HepG2 (cell line): ENCODE data around the gene ZBTB20. TPM values are rescaled to one million over a fixed set of nuclear protein-coding genes. Genes with fewer than 3 reads are reported as not detected.

ENCODE experiments used
- ATAC-seq: fragments of 200-7000 bp; cut with Tn5 transposase; 3 replicates; pipeline ENCODE4 v1.9.1; 2020; ENCODE audit warnings: mild to moderate bottlenecking, moderate library complexity
- BruUV-seq: library from RNA; stranded (reverse); fragments of 400-500 nt; replicated peaks from 2 replicates; lab custom pipeline; 2021; lab: Mats Ljungman, UMichigan
- CTCF ChIA-PET: fragments of 300-600 bp; formaldehyde crosslinking; extraction: SDS; loops from one replicate; lab custom pipeline; 2021; ENCODE audit warnings: low total read pairs, inconsistent platforms, low intra/inter-chr PET ratio; lab: Yijun Ruan, JAX
- POLR2A ChIA-PET: fragments of 350-600 bp; sonication (Branson Sonifier 250); formaldehyde crosslinking; loops from one replicate; lab custom pipeline; 2020; ENCODE audit warnings: antibody characterized with exemption, inconsistent platforms; lab: Yijun Ruan, JAX
- DNase-seq: peaks from one replicate; pipeline ENCODE4 v3.0.0-alpha.2; 2015; ENCODE audit warnings: low spot score
- FAIRE-seq: peaks from 3 replicates; lab custom pipeline; 2011; peaks lifted over from hg19 to GRCh38; lab: Jason Lieb, UNC
- H2AFZ ChIP-seq: one replicate; pipeline ENCODE4 v1.6.1; 2011; ENCODE audit warnings: low read length, inconsistent platforms
- H3K27ac ChIP-seq: fragments of 300-600 bp; 3 replicates; pipeline ENCODE4 v1.8.0; 2011; ENCODE audit warnings: mixed run types, mild to moderate bottlenecking, mixed read lengths, low read length, inconsistent platforms; ENCODE audit not compliant: insufficient read depth; ENCODE audit errors: extremely low read length
- H3K27me3 ChIP-seq, 2 experiments: fragments of 200-600 bp in 1 of 2; 2 replicates in 1 of 2; 3 replicates in 1 of 2; pipeline versions ENCODE4 v1.6.0 to v1.8.0; 2011; ENCODE audit warnings: low read length in 2 of 2, mild to moderate bottlenecking in 2 of 2, moderate library complexity in 2 of 2, inconsistent platforms in 1 of 2; ENCODE audit not compliant: insufficient read depth in 2 of 2, control insufficient read depth in 1 of 2
- H3K36me3 ChIP-seq, 2 experiments: fragments of 200-600 bp in 1 of 2; replicated peaks in 1 of 2; 2 replicates in 1 of 2; 3 replicates in 1 of 2; pipeline versions ENCODE4 v1.5.1 to v1.8.0; 2011; ENCODE audit warnings: low read length in 2 of 2, inconsistent platforms in 1 of 2; ENCODE audit not compliant: insufficient read depth in 2 of 2, control insufficient read depth in 1 of 2
- H3K4me1 ChIP-seq: 2 replicates; pipeline ENCODE4 v1.5.1; 2012; ENCODE audit warnings: low read length, inconsistent platforms; ENCODE audit not compliant: insufficient read depth
- H3K4me2 ChIP-seq: 2 replicates; pipeline ENCODE4 v1.6.0; 2011; ENCODE audit warnings: low read depth, low read length, inconsistent platforms
- H3K4me3 ChIP-seq, 3 experiments: fragments of 200-600 bp in 1 of 3; sonication (generic), shearing (Covaris generic) in 1 of 3; replicated peaks in 1 of 3; 2 replicates each; pipeline ENCODE4 v1.5.1; 2011 to 2016; ENCODE audit warnings: low read length in 3 of 3, inconsistent platforms in 2 of 3, low read depth in 2 of 3, mild to moderate bottlenecking in 2 of 3, control low read depth in 1 of 3, mixed read lengths in 1 of 3; ENCODE audit not compliant: insufficient read depth in 1 of 3
- H3K79me2 ChIP-seq: one replicate; pipeline ENCODE4 v1.6.1; 2011; ENCODE audit warnings: low read length, inconsistent platforms; ENCODE audit not compliant: insufficient read depth
- H3K9ac ChIP-seq: 2 replicates; pipeline ENCODE4 v1.6.0; 2011; ENCODE audit warnings: mild to moderate bottlenecking, low read depth, low read length, inconsistent platforms; ENCODE audit not compliant: insufficient read depth
- H3K9me3 ChIP-seq: 2 replicates; pipeline ENCODE4 v1.5.1; 2012; ENCODE audit warnings: mild to moderate bottlenecking, low read length
- H4K20me1 ChIP-seq: 2 replicates; pipeline ENCODE4 v1.6.0; 2011; ENCODE audit warnings: inconsistent platforms, mild to moderate bottlenecking, low read length, moderate library complexity; ENCODE audit not compliant: insufficient read depth
- ARHGAP35 ChIP-seq: sonication (generic); formaldehyde crosslinking; IDR thresholded peaks from 2 replicates; pipeline ENCODE4 v1.9.0; 2022; ENCODE audit warnings: mild to moderate bottlenecking, inconsistent platforms, moderate library complexity, missing genetic modification reagents, borderline replicate concordance
- DR1 ChIP-seq: sonication (generic); formaldehyde crosslinking; IDR thresholded peaks from 2 replicates; pipeline ENCODE4 v1.8.0; 2021; ENCODE audit warnings: mild to moderate bottlenecking, missing genetic modification reagents, inconsistent platforms
- ELF4 ChIP-seq: sonication (generic); formaldehyde crosslinking; IDR thresholded peaks from 2 replicates; pipeline ENCODE4 v1.5.0; 2020; ENCODE audit warnings: missing genetic modification reagents, mild to moderate bottlenecking, moderate library complexity, borderline replicate concordance
- EP300 ChIP-seq, 3 experiments: sonication (generic) in 1 of 3; formaldehyde crosslinking in 1 of 3; IDR thresholded peaks; 2 replicates each; pipeline versions ENCODE4 v1.5.1 to v1.6.1; 2011 to 2020; ENCODE audit warnings: low read depth in 2 of 3, low read length in 2 of 3, borderline replicate concordance in 1 of 3, improper control_type of control experiment in 1 of 3, mild to moderate bottlenecking in 1 of 3, missing genetic modification reagents in 1 of 3, moderate library complexity in 1 of 3
- HOXA5 ChIP-seq: sonication (generic); formaldehyde crosslinking; IDR thresholded peaks from 2 replicates; pipeline ENCODE4 v1.4.0; 2020; ENCODE audit warnings: missing genetic modification reagents
- SIN3A ChIP-seq: IDR thresholded peaks from 2 replicates; pipeline ENCODE4 v1.6.1; 2011; ENCODE audit warnings: low read depth, mild to moderate bottlenecking, control low read depth, low read length, borderline replicate concordance
- TFDP1 ChIP-seq: IDR thresholded peaks from 2 replicates; pipeline ENCODE4 v1.6.1; 2016; ENCODE audit warnings: missing compliant biosample characterization, missing genetic modification reagents, borderline replicate concordance
- ZNF180 ChIP-seq: sonication (generic); formaldehyde crosslinking; IDR thresholded peaks from 2 replicates; pipeline ENCODE4 v1.4.0; 2020; ENCODE audit warnings: low read depth, missing genetic modification reagents, borderline replicate concordance
- ZNF276 ChIP-seq: sonication (generic); formaldehyde crosslinking; IDR thresholded peaks from 2 replicates; pipeline ENCODE4 v1.4.0; 2020; ENCODE audit warnings: mild to moderate bottlenecking, low read depth, missing genetic modification reagents
- ZNF589 ChIP-seq: sonication (generic); formaldehyde crosslinking; conservative IDR thresholded peaks from 2 replicates; pipeline ENCODE4 v1.8.0; 2022; ENCODE audit warnings: mild to moderate bottlenecking, moderate library complexity, missing genetic modification reagents
- WGBS: methylation state at CpG from one replicate; pipeline ENCODE4 v1.1.6; 2017; ENCODE audit warnings: low lambda C conversion rate; 5-methylcytosine and 5-hydroxymethylcytosine counted together
- in situ Hi-C: cut with HindIII; loops from 2 replicates; pipeline ENCODE4 v1.10.0; 2017; ENCODE audit warnings: low pct_unique_long_range_greater_than_20kb; ENCODE audit not compliant: extremely low pct_ligation_motif_present
- intact Hi-C: fragments of 100-400 bp; cut with micrococcal nuclease; formaldehyde crosslinking; loops from one replicate; pipeline ENCODE4 v1.10.0; 2022; ENCODE audit not compliant: unreplicated experiment
- polyA plus RNA-seq, 8 experiments: library from polyadenylated mRNA; depleted of rRNA in 3 of 8; stranded (reverse) in 7 of 8; unstranded in 1 of 8; fragments of >200 nt; fragmentation: Illumina TruSeq in 4 of 8; extraction: Trizol in 4 of 8; gene quantifications; 2 replicates each; pipeline versions ENCODE4 v1.2.1 to v1.2.3, GENCODE V29; 2011 to 2016; ENCODE audit warnings: low read depth in 4 of 8, missing spikeins in 1 of 8, mixed read lengths in 1 of 8; ENCODE audit not compliant: insufficient read depth in 1 of 8
- total RNA-seq, 5 experiments: library from RNA; depleted of rRNA; stranded (reverse); fragments of >200 nt; fragmentation: Illumina TruSeq; extraction: Trizol; gene quantifications; 2 replicates each; pipeline ENCODE4 v1.2.3, GENCODE V29; 2016; ENCODE audit warnings: low read depth in 1 of 5
- TF ChIP-seq, protein P1 (sequence below): sonication (generic); formaldehyde crosslinking; IDR thresholded peaks from 2 replicates; pipeline ENCODE4 v1.5.0; 2020; ENCODE audit warnings: mild to moderate bottlenecking, missing genetic modification reagents
- TF ChIP-seq, protein P2 (sequence below): sonication (generic); formaldehyde crosslinking; IDR thresholded peaks from 2 replicates; pipeline ENCODE4 v1.4.0; 2020; ENCODE audit warnings: missing genetic modification reagents, mild to moderate bottlenecking, borderline replicate concordance

ZBTB20 gene
- total and polyA plus RNA-seq, 2 of the 13 experiments (the other 11 are each of a cell fraction or from before 2014, with no cell fraction given), result 1.9 to 8.8 TPM

DNA sequence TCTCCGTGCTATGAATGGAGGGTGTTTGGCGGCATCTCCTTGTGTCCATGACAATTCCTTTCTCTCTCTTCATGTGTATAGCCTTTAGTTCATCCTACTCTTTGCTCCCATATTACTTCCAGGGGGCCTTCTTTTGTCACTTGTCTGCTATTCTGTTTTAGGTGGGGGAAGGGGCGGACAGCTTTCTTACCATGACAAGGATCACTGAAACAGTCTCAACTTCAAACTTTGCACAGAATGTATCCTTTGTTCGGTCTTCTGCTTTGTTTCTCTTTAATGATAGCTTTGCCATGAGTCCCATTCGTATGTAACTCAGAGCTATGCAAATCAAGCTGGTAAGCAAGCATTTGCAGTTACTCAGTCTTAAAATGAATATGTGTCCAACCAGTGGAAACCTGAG, 559.1 kb downstream of the ZBTB20 start:
- POLR2A ChIA-PET, result no interaction called here
- H3K27ac ChIP-seq, result no peak overlapping the region
- 98% methylated on average over 5 of the region's 5 CpGs for WGBS
- CTCF ChIA-PET, result no interaction called here
- H3K36me3 ChIP-seq, result no peaks in the 10 kb centered on the region
- no TSS peak for BruUV-seq
- H3K27me3 ChIP-seq, result no peaks in the 10 kb centered on the region; a peak in 1 of 5 replicates
- H3K4me3 ChIP-seq, result no peak overlapping the region
- no peaks in the 10 kb centered on the region for H3K9me3 ChIP-seq
- in situ Hi-C loops, result no loop called here
- H4K20me1 ChIP-seq, result no peaks in the 10 kb centered on the region
- no peaks in the 10 kb centered on the region for H3K79me2 ChIP-seq
- peaks cover 7% of the 10 kb centered on the region for H3K4me1 ChIP-seq
- H2AFZ ChIP-seq, result no peak overlapping the region
- no peak overlapping the region for H3K4me2 ChIP-seq
- no peak for ATAC-seq
- FAIRE-seq, result no peak
- DNase-seq, result no peak
- no peak overlapping the region for H3K9ac ChIP-seq
- intact Hi-C loops, result no loop called here
- TF ChIP-seq HOXA5 (CRISPR knock-in tag) (no peak), ELF4 (CRISPR knock-in tag) (no peak), TFDP1 (no peak), SIN3A (no peak), ZNF589 (CRISPR knock-in tag) (no peak), ZNF180 (CRISPR knock-in tag) (no peak), EP300 (IDR thresholded peaks at IDR 0.05; ENCODE audit: low read depth in 2 of 2, low read length in 2 of 2) (no peak), EP300 (CRISPR knock-in tag; IDR thresholded peaks at IDR 0.05; ENCODE audit: borderline replicate concordance) (no peak), ZNF276 (CRISPR knock-in tag) (no peak), DR1 (no peak), ARHGAP35 (CRISPR knock-in tag) (no peak)
- TF ChIP-seq, protein P1, sequence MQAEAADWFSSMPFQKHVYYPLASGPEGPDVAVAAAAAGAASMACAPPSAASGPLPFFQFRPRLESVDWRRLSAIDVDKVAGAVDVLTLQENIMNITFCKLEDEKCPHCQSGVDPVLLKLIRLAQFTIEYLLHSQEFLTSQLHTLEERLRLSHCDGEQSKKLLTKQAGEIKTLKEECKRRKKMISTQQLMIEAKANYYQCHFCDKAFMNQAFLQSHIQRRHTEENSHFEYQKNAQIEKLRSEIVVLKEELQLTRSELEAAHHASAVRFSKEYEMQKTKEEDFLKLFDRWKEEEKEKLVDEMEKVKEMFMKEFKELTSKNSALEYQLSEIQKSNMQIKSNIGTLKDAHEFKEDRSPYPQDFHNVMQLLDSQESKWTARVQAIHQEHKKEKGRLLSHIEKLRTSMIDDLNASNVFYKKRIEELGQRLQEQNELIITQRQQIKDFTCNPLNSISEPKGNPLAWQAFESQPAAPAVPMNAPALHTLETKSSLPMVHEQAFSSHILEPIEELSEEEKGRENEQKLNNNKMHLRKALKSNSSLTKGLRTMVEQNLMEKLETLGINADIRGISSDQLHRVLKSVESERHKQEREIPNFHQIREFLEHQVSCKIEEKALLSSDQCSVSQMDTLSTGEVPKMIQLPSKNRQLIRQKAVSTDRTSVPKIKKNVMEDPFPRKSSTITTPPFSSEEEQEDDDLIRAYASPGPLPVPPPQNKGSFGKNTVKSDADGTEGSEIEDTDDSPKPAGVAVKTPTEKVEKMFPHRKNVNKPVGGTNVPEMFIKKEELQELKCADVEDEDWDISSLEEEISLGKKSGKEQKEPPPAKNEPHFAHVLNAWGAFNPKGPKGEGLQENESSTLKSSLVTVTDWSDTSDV, result no peak
- TF ChIP-seq, protein P2, sequence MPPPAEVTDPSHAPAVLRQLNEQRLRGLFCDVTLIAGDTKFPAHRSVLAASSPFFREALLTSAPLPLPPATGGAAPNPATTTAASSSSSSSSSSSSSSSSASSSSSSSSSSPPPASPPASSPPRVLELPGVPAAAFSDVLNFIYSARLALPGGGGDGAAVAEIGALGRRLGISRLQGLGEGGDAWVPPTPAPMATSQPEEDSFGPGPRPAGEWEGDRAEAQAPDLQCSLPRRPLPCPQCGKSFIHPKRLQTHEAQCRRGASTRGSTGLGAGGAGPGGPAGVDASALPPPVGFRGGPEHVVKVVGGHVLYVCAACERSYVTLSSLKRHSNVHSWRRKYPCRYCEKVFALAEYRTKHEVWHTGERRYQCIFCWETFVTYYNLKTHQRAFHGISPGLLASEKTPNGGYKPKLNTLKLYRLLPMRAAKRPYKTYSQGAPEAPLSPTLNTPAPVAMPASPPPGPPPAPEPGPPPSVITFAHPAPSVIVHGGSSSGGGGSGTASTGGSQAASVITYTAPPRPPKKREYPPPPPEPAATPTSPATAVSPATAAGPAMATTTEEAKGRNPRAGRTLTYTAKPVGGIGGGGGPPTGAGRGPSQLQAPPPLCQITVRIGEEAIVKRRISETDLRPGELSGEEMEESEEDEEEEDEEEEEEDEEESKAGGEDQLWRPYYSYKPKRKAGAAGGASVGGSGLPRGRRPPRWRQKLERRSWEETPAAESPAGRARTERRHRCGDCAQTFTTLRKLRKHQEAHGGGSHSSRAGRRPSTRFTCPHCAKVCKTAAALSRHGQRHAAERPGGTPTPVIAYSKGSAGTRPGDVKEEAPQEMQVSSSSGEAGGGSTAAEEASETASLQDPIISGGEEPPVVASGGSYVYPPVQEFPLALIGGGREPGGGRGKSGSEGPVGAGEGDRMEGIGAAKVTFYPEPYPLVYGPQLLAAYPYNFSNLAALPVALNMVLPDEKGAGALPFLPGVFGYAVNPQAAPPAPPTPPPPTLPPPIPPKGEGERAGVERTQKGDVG, result no peak
